ENCODE results near the gene LPP. TPM values are rescaled to one million over a fixed set of nuclear protein-coding genes. Genes with fewer than 3 reads are reported as not detected.

The LPP gene
- total and polyA plus RNA-seq, 10 of the 15 experiments (the other 5 are each of a cell fraction or from before 2014, with no cell fraction given), result under 0.01 to 0.62 (median 0.03) TPM

DNA sequence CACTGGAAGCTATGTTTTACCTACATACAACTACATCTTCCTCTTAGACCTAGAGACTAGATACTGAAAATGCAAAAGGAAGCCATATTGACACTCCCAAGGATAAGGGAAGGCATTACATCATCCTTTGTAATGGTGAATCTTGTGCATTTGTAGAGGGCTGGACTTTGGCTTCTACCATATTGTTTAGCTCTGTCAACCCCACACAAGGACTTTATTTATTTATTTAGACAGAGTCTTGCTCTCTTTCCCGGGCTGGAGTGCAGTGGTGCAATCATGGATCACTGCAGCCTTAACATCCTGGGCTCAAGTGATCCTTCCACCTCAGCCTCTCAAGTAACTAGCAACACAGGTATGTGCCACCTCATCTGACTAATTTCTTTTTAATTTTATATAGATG lies 686.3 kb downstream of the LPP start:
- BruUV-seq (replicated peaks), result no TSS peak
- DNase-seq (ENCODE audit: low read depth, low spot score), result no peak
- Histone ChIP-seq H3K36me3 (ENCODE audit: control insufficient read depth in 2 of 2, insufficient read depth in 2 of 2, low read length in 1 of 2) (no peaks in the 10 kb centered on the region), H3K79me2 (ENCODE audit: control insufficient read depth, insufficient read depth, low read length) (no peaks in the 10 kb centered on the region), H3K27ac (ENCODE audit: control insufficient read depth, insufficient read depth) (no peak overlapping the region), H4K20me1 (ENCODE audit: control insufficient read depth, insufficient read depth) (no peaks in the 10 kb centered on the region), H3K4me2 (ENCODE audit: control insufficient read depth, insufficient read depth) (no peak overlapping the region), H3K9me3 (replicated peaks; ENCODE audit: control insufficient read depth, insufficient read depth, low read length) (no peaks in the 10 kb centered on the region), H3K4me1 (ENCODE audit: control insufficient read depth, insufficient read depth, low read length) (no peaks in the 10 kb centered on the region), H3K4me3 (no peak overlapping the region), H3K27me3 (replicated peaks in 1 of 2; ENCODE audit: control insufficient read depth in 2 of 2, insufficient read depth in 2 of 2, low read length in 1 of 2) (no peaks in the 10 kb centered on the region), H3K9ac (ENCODE audit: control insufficient read depth, insufficient read depth, low read length) (no peak overlapping the region), H2AFZ (ENCODE audit: control insufficient read depth, low read depth, low read length) (no peak overlapping the region)
- 0% methylated on average over 1 of the region's 1 CpG for WGBS (ENCODE audit: insufficient coverage, insufficient replicate concordance, low lambda C conversion rate, missing lambda C conversion rate)
- POLR2A ChIA-PET, result no interaction called here
- in situ Hi-C loops (cut with MboI), result no loop called here
- intact Hi-C loops (cut with micrococcal nuclease; ENCODE audit: unreplicated experiment), result no loop called here
- SMC1A ChIA-PET (ENCODE audit: uncharacterized antibody, unreplicated experiment), result no interaction called here
- TF ChIP-seq, protein P1, sequence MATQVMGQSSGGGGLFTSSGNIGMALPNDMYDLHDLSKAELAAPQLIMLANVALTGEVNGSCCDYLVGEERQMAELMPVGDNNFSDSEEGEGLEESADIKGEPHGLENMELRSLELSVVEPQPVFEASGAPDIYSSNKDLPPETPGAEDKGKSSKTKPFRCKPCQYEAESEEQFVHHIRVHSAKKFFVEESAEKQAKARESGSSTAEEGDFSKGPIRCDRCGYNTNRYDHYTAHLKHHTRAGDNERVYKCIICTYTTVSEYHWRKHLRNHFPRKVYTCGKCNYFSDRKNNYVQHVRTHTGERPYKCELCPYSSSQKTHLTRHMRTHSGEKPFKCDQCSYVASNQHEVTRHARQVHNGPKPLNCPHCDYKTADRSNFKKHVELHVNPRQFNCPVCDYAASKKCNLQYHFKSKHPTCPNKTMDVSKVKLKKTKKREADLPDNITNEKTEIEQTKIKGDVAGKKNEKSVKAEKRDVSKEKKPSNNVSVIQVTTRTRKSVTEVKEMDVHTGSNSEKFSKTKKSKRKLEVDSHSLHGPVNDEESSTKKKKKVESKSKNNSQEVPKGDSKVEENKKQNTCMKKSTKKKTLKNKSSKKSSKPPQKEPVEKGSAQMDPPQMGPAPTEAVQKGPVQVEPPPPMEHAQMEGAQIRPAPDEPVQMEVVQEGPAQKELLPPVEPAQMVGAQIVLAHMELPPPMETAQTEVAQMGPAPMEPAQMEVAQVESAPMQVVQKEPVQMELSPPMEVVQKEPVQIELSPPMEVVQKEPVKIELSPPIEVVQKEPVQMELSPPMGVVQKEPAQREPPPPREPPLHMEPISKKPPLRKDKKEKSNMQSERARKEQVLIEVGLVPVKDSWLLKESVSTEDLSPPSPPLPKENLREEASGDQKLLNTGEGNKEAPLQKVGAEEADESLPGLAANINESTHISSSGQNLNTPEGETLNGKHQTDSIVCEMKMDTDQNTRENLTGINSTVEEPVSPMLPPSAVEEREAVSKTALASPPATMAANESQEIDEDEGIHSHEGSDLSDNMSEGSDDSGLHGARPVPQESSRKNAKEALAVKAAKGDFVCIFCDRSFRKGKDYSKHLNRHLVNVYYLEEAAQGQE (IDR thresholded peaks at IDR 0.05; ENCODE audit: low read depth, low read length), result no peak
- TF ChIP-seq, protein P2, sequence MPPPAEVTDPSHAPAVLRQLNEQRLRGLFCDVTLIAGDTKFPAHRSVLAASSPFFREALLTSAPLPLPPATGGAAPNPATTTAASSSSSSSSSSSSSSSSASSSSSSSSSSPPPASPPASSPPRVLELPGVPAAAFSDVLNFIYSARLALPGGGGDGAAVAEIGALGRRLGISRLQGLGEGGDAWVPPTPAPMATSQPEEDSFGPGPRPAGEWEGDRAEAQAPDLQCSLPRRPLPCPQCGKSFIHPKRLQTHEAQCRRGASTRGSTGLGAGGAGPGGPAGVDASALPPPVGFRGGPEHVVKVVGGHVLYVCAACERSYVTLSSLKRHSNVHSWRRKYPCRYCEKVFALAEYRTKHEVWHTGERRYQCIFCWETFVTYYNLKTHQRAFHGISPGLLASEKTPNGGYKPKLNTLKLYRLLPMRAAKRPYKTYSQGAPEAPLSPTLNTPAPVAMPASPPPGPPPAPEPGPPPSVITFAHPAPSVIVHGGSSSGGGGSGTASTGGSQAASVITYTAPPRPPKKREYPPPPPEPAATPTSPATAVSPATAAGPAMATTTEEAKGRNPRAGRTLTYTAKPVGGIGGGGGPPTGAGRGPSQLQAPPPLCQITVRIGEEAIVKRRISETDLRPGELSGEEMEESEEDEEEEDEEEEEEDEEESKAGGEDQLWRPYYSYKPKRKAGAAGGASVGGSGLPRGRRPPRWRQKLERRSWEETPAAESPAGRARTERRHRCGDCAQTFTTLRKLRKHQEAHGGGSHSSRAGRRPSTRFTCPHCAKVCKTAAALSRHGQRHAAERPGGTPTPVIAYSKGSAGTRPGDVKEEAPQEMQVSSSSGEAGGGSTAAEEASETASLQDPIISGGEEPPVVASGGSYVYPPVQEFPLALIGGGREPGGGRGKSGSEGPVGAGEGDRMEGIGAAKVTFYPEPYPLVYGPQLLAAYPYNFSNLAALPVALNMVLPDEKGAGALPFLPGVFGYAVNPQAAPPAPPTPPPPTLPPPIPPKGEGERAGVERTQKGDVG (CRISPR knock-in tag; IDR thresholded peaks at IDR 0.05), result no peak
- TF ChIP-seq CEBPB (IDR thresholded peaks at IDR 0.05; ENCODE audit: borderline replicate concordance in 1 of 2, low read depth in 2 of 2, low read length in 2 of 2), result no peak
- no peak for TF ChIP-seq NRF1 (conservative IDR thresholded peaks at IDR 0.05; ENCODE audit: low read depth, low read length)
- TF ChIP-seq, protein P3, sequence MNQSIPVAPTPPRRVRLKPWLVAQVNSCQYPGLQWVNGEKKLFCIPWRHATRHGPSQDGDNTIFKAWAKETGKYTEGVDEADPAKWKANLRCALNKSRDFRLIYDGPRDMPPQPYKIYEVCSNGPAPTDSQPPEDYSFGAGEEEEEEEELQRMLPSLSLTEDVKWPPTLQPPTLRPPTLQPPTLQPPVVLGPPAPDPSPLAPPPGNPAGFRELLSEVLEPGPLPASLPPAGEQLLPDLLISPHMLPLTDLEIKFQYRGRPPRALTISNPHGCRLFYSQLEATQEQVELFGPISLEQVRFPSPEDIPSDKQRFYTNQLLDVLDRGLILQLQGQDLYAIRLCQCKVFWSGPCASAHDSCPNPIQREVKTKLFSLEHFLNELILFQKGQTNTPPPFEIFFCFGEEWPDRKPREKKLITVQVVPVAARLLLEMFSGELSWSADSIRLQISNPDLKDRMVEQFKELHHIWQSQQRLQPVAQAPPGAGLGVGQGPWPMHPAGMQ (IDR thresholded peaks at IDR 0.05; ENCODE audit: borderline replicate concordance), result no peak
- TF ChIP-seq BHLHE40 (IDR thresholded peaks at IDR 0.05; ENCODE audit: borderline replicate concordance in 1 of 2, low read depth in 2 of 2, low read length in 1 of 2), result no peak
- no peak for TF ChIP-seq SUPT20H (IDR thresholded peaks at IDR 0.05; ENCODE audit: borderline replicate concordance, control insufficient read depth, low read depth, low read length)
- TF ChIP-seq, protein P4, sequence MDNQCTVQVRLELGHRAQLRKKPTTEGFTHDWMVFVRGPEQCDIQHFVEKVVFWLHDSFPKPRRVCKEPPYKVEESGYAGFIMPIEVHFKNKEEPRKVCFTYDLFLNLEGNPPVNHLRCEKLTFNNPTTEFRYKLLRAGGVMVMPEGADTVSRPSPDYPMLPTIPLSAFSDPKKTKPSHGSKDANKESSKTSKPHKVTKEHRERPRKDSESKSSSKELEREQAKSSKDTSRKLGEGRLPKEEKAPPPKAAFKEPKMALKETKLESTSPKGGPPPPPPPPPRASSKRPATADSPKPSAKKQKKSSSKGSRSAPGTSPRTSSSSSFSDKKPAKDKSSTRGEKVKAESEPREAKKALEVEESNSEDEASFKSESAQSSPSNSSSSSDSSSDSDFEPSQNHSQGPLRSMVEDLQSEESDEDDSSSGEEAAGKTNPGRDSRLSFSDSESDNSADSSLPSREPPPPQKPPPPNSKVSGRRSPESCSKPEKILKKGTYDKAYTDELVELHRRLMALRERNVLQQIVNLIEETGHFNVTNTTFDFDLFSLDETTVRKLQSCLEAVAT (IDR thresholded peaks at IDR 0.05), result no peak
- TF ChIP-seq CBX3 (IDR thresholded peaks at IDR 0.05; ENCODE audit: borderline replicate concordance, low read depth), result no peak
- CTCF ChIA-PET, result no interaction called here
- RAD21 ChIA-PET (ENCODE audit: unreplicated experiment), result no interaction called here
- ATAC-seq, result no peak
- no peak for FAIRE-seq

Measured in GM12878 (cell line).